ENCODE measurements around the gene GPR26.
"Not testable (repeated sequence)": the region's sequence is repeated elsewhere in the genome, so short reads cannot be mapped to it uniquely, and the experiment has no call there.

Gene GPR26

DNA sequence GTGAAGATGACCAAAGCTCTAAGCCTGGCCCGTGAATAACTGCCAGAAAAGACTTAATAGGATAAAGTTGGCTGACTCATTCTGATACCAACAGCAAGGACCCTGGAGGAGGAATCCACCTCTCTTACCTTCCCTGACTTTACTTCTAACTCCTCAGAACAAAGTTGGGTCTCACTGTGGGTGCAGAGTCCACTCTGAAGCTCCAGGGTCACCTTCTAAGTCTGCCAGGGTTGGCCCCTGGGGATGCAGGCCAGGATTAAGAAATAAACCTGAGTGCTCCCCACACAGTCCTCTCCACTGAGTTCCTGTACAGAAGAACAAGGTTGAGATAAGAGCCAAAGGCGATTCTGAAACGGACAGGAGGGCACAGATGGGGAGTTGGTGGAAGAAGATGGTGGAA is 54.4 kb downstream of the GPR26 start:
- DNase-seq: no peak

DNA sequence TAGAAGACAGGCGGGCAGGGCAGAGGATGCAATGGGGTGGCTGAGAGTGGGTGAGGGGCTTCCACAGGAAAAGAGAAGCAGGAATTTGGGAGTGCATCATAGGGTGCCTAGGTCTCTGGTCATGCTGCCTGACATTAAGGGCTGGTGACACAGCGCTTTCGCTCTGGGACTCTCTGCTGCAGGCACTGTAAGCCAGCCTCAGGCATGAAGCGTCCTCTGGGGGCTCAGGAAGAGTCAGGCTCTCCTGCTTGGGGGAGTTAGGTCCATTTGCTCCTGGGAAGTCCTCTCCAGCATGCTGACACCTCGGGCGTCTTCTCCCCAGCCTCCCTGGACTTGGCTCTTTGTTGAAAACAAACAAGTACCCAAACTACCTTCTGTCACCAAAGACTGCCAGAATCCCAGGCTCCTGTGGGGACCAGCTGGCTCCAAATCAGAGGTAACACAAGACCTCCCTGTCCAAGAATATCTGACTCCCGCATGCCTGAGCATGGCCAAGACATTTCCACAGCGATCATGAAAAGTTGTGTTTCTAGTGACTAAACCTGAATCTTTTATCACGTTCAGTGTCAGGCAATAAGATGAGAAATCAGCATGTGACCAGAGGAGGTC is 55.4 kb downstream of the GPR26 start:
- DNase-seq: no peak

GRCh38 chr10:123722351-123722750 is 56.2 kb downstream of the GPR26 start:
- DNase-seq: no peak

- no peak for DNase-seq
Observed at GRCh38 chr10:123724747-123725146, 58.6 kb downstream of the GPR26 start.

DNA sequence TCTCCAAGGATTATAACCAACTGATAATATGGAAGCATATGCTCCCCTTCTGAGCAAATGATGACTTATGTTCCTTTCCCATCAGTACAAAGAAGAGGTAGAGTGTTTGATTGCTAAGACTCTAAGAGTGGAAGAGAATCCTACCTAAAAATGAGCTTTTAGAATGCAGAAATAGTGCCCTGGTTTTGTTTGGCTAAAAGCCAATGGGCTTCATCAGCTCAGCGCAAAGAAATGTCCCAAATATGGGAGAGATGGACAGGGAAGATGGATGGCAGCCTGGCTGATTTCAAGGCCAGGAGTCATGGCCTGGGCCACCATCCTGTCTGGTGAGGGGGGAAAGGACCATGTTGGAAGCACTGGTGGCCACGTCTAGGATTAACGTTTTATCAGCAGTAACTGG is 60.2 kb downstream of the GPR26 start:
- no peak for DNase-seq

DNA sequence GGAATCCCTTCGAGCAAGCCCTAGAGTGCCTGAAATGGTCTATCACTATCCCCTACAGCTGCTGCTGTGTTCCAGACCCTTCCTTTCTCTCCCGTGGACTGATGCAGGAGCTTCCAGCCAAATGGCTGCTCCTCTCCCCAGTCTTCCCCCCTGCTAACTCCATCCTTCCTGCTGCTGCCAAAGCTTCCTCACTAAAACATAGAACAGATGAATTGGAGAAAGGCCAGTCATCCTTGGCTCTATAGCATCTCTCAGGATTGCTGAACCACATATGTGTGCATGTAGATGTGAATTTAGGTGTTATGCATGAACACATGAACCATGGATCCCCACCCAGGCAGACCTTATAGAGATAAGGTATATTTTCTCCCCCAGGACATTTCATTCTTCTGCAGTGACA is 60.7 kb downstream of the GPR26 start:
- no peak for DNase-seq

- no peak for DNase-seq
Observed at GRCh38 chr10:123729523-123729922, 63.4 kb downstream of the GPR26 start.

GRCh38 chr10:123736917-123737316 is 70.8 kb downstream of the GPR26 start:
- not testable (repeated sequence) for DNase-seq

GRCh38 chr10:123741146-123741545 is 75.0 kb downstream of the GPR26 start:
- no peak for DNase-seq

DNA sequence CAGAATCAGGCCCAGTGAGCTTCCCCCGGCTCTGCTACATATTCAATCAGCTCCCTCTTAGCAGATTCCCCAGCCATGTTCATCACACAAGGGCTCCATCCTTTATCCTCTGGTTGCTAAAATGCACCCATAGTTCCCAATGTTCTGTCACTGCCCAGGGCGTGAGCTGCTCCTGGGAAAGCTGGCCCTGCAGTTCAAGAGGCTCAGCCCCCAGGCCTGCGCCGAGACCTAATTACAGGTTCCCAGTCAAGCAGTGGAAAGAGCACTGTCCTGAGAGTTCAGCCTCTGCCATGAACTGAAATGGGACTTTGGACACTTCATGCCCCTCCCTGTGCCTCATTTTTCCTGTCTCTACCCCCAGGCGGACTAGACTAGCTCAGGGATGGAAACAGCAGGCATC is 75.6 kb downstream of the GPR26 start:
- DNase-seq: no peak

DNA sequence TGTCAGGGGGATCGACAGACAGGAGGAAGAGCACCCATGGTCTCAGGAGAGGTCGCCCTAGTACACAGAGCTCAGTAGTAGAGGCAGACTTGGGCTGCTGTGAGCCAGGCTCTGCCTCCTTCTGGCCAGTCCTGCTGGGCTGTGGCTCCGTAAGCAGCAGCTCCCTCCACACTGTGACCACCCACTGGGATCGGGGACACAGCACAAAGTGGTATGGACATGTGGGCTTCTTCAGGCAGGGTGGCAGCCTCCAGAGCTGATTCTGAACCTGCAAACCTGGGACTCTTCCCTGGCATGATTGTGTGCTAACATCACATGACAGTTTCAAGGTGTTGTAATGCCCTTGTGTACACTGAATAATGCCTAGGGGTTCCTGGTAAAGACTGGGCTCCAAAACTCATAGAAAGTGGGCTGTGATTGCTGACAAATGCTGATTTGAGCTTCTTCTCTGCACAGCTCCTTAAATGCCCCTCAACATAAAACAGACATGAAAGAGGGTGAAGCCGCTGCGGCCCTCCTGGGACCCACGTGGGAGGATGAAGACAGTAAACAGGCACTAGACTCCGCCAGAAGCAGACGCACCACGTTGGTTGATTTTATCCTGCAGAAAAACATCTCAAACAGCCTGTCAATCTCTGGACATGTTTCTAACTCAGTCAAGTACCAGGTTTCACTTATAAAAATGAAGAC is 76.7 kb downstream of the GPR26 start:
- DNase-seq: no peak

DNA sequence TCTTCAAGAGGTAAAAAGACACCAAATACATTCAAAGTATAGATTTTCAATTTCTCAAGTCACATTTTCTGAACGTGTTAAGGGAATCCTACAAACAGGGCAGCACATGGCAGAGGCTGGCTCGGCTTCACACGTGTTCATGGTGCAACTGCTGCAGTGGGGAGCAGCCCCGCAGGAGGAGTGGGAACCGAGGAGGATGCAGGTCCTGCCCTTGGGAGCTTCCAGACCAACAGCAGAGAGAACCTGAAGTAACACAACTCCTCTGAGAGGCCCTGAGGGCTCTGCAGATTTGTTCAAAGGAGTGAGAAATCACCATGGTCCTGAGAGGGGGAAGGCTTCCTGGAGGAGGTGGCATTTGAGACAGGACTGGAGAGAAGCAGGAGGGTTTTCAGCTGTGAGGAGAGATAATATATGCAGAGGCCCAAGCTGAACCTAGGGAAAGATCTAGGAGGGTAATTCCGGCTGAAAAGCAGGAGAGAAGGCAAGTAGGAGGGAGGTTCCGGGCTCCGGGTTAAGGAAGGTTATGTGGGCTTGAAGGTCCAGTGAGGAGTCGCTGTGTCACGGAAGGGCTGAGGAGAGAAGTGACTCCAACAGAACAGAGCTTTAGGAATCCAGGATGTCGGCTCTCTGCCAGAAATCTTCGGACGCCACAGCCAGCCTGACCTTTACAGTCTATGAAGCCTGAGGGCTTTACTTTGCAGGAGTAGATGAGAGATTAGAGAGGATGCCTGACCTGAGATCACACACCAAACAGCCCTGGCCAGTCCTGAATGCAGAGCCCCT is 77.5 kb downstream of the GPR26 start:
- DNase-seq: no peak

- no peak for DNase-seq
Observed at GRCh38 chr10:123744224-123744536, 78.0 kb downstream of the GPR26 start.

Measured in stimulated activated naive CD4-positive, alpha-beta T cell treated with Interleukin-2 at 50 U/mL for 16 hours (primary cell).